GM19239 (cell line): ENCODE data around the gene TGM3.

Experiments
- DNase-seq: peaks from one replicate; pipeline ENCODE4 v3.0.0; 2011; ENCODE audit warnings: low spot score; ENCODE audit not compliant: insufficient read length
- FAIRE-seq: peaks from 2 replicates; lab custom pipeline; 2011; peaks lifted over from hg19 to GRCh38; lab: Jason Lieb, UNC

TGM3 gene

DNA sequence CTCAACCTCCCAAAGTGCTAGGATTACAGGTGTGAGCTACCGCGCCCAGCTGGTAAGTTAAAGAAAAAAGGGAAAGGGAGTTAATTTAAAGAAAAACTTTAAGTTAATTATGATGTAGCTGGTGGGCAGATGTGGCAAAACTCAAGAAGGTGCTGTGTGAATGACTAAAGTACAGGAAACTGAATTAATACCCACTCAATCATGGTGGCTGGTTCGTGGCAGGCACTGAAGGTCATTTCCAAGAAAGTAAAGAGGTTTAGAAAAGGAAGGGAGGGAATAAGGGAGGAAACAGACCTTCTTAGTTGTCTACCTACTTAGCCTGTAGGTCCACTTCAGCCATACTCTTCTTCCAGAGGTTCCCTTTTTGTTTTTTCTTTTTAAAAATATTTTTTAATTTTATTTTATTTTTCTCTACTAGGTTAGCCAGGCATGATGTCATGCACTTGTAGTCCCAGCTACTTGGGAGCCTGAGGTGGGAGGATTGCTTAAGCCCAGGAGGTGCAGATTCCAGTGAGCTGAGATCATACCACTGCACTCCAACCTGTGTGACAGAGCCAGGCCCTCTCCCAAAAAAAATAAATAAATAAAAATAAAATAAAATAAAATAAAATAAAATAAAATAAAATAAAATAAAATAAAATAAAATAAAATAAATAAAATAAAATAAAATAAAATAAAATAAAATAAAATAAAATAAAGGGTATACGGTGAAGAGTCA, 11.9 kb upstream of the TGM3 start:
- DNase-seq: no peak
- no peak for FAIRE-seq

DNA sequence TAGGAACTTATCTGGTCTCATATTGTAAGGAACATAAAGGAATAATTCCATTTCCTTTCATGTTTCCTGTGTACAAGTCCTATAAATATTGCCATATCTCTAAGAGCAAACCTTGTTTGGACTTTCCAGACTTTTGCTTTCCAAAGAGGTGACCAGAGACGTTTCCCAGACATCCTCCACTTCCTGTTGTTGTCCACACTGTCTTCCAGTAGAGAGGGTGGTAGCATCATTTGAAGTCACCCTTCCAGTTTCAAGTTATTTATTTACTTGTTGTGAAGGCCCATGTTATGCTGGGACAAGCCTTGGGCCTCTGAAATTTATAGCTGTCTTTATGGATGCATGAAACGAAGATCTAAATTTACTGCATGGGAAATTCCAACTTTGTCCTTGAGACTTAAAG, 10.6 kb upstream of the TGM3 start:
- FAIRE-seq: no peak

DNA sequence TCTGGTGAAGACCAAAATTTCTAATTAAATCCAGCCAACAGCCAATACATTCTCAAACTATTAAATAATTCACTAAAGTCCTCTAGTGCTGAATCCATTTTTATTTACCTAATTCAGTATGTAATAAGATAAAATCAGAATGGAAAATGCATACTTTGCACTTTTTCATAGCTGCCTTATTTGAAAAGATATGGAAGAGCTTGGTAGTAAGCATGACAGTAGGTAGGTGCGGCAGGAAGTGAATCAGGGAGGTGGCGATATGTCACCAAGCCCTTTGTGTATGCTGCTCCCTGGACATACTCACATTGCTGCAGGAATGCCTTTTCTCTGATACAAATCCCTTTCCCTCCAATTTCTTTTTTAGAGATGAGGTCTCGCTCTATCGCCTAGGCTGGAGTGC, 10.2 kb upstream of the TGM3 start:
- DNase-seq: no peak
- no peak for FAIRE-seq

More for the DNA sequence above, 10.6 kb upstream of the TGM3 start:
- DNase-seq: no peak

DNA sequence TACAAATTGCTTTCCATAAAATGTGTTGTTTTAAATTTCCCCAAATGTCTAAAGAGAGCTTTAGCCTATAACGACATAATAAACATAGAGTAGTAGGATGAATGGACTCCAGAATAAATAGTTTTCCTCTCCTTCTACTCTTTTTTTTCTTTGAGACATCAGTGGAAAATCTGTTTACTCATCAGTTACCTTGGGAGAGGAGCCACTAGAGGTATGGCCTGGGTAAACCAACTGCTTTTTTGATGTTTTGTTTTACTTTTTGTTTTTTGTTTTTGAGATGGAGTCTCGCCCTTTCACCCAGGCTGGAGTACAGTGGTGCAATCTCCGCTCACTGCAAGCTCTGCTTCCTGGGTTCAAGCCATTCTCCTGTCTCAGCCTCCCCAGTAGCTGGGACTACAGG, 8.3 kb upstream of the TGM3 start:
- DNase-seq (no peak), FAIRE-seq (no peak)

DNA sequence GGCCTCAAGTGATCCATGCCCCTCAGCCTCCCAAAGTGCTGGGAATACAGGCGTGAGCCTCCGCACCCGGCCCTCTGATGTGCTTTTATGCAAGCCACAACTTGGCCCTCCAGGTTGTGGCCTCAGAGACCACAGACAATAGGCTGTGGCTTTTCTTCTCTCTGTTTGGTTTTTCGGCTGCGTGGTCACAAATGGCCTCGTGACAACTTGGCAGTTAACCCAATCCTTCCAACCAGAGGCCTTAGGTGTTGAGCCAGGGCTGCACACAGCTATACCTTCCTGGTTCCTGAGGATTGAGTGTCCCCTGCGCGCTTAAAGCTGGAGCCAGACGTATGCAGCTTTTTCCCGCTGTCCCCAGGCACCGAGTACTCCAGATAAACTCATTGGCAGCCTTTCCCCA, 6.3 kb upstream of the TGM3 start:
- FAIRE-seq (peak; percentile 42), DNase-seq (no peak)

DNA sequence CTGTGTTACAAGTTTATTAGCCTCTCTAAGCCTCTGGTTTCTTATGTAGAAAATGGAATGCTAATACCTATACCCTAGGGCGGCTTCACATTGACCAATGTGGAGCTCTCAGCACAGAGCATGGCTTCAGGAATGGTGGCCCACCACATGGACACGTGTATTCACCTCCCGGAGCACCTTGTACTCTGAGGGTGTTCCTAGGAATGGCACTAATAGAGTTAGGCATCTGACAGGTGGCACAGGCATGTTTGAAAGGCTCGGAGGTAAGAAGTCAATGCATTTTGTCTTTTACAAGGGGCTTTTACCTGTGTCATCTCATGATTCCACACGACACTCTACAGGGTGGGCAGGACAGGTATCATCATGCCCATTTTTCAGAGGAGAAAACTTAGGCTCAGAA, 5.3 kb upstream of the TGM3 start:
- DNase-seq: no peak
- no peak for FAIRE-seq

DNA sequence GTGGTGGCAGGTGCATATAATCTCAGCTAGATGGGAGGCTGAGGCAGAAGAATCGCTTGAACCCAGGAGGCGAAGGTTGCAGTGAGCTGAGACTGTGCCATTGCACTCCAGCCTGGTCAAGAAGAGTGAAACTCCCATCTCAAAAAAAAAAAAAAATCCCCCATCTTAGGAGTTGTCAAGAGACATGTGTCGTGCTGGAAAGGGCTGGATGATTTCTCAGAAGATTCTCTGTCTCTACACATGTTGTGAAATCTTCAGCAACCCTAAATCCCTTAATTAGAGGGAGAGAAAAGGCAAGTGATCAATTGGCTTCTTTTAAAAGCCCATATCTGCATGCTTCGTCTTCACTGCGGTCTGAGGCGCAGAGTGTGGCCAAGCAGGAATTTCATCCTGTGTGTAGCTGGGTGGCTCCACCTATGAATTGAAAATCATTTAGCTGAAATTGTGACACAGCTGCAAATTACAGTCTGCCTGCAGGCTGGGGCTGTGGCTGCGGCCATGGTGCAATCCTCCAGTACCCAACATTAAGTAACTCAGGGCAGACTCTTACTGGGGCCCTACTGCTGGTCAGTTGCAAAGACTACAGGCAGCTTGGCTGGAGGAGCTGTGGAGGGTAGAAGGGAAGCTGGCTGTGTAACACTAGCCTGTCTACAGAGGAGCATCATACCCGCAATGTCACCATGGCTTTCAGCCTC, 3.2 kb upstream of the TGM3 start:
- DNase-seq: no peak
- FAIRE-seq: no peak

DNA sequence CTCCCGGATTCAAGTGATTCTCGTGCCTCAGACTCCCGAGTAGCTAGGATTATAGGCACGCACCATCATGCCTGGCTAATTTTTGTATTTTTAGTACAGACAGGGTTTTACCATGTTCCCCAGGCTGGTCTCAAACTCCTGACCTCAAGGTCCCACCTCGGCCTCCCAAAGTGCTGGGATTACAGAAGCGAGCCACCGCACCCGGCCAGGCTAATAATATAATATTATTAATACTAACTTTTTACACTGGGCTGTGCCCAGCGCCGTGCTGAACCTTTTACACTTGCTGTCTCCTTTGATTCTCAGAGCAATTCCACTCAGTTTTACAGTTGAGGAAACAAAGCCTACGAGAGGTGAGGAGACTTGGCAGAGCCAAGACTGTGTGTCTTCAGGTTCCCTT, 2.3 kb upstream of the TGM3 start:
- DNase-seq (no peak), FAIRE-seq (no peak)

DNA sequence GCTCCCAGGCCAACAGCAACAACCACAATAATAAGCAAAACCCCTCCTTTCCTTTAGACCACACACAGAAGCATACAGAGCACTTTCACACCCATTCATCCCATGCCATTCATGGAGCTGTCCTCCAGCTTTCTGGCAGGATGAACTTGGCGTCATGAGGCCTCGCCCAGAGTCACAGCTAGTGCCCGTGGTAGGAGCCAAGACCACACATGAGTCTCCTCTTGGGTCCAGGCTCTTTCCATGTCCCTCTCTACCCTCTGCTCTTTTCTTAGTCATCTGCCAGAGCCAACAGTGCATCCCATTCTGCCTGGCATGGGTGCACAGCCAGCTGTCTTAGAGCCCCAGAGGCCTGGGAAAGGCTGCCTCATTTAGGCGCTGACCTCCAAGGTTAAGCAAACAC, 1.8 kb upstream of the TGM3 start:
- FAIRE-seq (no peak), DNase-seq (no peak)

DNA sequence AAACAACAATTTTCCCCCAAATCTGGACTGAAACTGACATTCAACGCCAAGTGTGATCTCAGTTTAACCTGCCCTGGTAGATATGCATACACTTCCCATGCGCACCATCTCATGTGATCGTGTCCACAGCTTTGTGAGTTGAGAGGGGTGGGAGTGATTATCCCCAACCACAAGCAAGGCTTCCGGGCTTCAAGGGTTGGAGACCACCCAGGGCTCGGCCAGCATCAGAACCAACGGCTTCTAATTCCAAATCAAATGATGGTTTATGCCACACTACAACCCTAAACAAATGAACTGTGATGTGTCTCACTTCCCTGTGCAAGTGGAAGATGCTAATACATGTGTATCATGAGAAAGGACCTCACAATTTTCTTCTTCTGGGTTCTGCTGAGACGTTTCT, 515 bp upstream of the TGM3 start:
- DNase-seq (no peak), FAIRE-seq (no peak)

DNA sequence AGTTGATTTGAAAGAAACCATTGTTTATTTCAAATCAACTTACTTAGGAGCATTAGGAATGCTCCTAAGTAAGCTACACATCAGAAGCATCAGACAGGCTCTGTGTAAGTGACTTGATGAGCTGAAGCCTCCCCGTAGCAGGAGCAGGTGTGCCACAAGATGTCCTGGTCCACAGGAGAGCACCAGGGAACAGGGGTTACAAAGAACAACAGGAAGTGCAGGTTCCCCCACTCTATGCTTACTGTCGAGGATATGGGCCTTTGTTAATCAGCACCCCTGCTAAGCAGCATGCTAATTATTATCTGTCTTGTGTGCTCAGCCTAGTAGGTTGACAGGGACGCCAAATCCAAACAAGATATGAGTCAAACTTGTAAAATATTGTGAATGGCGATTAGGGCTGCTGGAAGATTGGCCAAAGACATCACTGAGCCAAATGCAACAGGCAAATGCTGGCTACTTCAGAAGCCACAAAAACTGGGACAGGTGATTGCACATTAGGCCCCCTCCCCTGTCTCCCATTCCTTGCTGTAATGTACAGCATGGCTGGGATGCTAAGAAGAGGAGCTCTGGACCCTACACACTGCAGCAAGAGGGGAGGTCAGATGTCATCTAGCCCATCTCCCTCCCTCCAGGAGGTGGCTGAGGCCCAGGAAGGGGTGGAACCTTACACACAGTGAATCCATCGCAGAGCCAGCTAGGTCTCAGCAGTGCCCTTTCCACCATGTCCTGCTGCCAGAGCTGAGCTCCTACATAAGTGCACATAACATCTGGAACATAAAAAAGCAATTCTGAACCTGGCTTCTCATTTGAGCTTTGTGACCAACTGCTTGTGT, 939 bp downstream of the TGM3 start:
- DNase-seq (no peak), FAIRE-seq (no peak)

DNA sequence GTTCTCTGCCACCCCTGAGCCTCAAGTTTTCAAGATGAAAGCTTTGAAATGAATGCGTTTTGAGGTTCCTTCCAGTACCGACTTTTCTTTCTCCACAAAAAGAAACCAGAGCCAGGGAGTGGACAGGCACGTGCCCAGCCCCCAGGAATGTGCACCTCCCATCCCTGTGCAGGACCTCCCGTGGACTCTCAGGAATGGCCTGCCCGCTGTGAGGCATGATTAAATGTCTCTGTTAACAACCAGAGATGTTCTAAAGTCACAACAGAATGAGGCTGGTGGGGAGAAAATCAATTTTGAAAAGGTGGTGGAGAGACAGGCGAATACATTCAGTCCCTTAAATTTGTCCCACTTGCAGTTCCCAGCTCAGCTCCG, 1.5 kb downstream of the TGM3 start:
- DNase-seq (no peak), FAIRE-seq (no peak)

DNA sequence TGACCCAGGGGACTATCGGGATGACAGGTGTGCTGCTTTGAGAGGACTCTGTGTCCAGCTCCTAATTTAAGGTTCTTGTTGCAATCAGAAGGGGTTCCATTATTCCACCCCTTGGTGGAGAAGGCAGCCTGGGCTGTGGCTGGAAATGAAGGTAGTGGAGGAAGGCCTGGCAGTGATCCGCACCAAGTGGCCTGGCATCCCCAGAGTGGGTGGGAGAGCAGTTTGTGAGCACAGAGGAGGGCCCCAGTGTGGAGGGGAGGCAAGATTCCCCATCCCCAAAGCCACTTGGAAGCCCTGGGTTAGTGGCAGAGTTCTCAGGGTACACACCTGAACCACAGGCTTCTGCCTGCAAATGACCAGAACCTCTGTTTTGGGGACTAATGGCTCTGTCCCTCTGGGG, 2.3 kb downstream of the TGM3 start:
- DNase-seq: no peak
- no peak for FAIRE-seq

DNA sequence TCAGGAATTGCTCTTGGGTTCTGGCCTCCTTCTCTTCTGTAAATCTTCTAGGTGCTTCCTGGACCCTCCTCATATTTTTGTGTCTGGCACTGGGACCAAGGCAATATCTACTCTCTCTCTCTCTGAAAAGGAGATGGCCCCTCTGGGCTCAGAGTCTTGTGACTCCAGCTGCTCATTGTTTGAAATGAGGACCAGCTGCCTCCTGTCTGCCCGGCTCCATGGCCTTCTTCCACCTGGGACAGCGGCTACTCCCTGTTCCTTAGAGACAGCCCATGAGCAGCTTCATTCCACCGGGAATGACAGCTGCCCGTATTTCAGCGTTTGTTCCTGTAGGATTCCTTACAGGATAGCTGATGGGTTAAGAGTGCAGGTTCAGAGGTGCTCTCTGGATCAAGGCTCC, 2.9 kb downstream of the TGM3 start:
- FAIRE-seq: no peak
- no peak for DNase-seq

DNA sequence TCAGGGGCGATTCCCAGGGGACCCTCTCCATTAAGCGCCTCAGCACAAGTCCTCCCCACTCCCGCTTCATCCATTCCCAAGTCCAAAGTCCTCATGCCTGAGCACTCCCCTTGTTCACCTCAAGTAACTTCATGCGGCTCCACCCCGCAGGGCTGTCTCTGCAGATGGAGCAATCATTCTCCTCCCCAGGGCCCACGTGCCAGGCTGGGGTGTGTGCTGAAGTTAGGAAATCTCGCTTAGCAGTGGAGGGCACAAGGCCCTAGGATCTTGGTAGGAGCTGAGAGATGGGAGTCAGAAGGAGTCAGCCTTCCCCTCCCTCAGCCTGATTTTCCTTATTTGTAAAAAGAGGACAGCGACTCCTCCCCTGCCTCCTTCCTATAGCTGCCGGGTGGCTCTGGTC, 3.5 kb downstream of the TGM3 start:
- FAIRE-seq: no peak
- DNase-seq: no peak

DNA sequence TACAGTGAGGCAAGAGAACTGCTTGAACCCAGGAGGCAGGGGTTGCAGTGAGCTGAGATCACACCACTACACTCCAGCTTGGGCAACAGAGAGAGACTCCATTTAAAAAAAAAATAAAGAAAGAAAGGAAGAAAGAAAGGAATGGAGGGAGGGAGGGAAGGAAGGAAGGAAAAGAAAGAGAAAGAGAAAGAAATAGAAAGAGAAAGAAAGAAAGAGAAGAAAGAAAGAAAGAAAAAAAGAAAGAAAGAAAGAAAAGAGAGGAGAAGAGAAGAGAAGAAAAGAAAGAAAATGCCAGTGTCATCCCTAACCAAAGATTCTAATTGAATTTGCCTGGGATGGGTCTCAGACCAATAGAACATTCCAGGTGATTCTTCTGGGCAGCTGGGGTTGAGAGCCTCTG, 4.2 kb downstream of the TGM3 start:
- FAIRE-seq: no peak
- no peak for DNase-seq

DNA sequence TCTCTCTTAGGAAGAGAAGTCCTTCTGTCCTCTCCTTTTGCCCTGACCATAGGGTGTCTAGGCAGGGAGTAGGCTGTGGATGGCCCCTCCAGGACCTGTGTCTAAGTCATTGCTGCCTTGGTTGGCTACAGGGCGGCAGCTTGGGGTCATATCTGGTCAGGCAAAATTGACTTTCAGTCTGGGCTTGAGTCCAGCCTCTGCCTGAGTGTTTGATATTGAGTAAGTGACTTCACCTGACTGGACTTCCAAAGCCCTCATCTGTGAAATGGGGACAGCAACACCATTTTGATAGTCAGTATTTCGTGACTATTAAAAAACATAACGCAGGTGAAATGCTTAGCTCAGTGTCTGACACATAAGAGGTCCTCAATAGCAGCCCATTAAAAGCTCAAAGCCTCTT, 4.6 kb downstream of the TGM3 start:
- DNase-seq: no peak

DNA sequence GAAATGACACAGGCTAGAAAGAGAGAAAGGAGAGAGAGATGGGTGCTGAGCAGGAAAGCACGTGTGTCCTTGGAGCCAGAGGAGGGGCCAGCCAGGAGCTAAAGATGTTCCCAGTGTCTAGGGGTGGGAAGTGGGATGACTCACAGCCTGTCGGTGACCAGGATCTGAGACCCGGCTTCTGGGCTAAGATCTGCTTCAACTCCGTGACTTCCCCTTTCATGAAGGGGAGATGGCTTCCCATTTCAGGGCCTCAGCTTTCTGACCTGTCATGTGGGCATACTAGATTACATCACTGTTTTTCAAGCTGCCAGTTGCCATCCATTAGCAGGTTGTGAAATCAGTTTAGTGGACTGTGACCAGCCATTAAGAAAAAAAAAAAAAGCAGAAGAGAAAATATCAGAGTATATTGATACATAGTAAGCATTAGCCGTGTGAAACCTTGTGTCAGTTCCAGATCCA, 5.4 kb downstream of the TGM3 start:
- DNase-seq (peak; percentile 36), FAIRE-seq (peak; percentile 54)

More for the DNA sequence above, 4.6 kb downstream of the TGM3 start:
- no peak for FAIRE-seq

DNA sequence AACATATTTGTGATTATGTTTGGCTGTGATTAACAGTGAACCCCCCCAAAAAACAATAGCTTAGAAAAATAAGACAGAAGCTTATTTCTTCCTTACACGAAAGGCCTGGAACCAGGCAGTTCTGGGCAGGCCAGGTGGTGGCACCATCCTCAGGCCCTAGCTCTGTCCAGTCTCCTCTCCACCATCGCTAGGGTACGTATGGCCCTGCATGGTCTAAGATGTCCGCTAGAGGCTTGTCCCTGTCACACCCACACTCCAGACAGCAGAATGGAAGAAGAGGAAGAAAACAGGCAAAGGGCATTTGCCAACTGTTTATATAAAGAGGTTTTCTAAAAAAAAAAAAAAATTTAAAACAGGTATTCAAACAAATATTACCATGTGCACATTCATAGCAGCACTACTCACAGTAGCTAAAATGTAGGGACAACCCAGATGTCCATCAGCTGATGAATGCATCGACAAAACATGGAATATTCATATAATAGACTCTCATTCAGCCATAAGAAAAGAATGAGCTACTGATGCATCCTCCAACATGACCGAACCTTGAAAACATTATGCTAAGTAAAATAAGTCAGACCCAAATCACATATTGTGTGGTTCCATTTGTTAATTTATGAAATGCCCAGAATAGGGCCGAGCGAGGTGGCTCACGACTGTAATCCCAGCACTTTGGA, 6.7 kb downstream of the TGM3 start:
- no peak for FAIRE-seq
- no peak for DNase-seq

DNA sequence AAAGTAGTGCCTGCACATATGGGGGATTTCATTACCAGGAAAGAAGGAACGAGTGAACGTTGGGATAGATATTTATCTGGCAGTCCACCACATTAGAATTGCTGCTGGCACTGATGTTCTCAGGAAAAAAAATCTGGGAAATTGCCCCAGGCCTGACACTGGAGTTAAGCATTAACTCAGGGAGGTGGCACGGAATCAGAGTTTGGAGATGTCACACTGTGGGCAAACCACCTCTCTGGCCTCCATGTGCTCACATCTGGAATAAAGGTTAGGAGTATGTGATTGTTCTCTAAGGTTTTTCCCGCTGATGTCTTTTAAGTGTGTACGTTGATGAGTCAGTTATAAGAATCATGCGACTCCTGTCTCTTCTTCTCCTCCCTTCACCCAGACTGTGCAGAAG, 7.9 kb downstream of the TGM3 start:
- no peak for DNase-seq
- FAIRE-seq: no peak

DNA sequence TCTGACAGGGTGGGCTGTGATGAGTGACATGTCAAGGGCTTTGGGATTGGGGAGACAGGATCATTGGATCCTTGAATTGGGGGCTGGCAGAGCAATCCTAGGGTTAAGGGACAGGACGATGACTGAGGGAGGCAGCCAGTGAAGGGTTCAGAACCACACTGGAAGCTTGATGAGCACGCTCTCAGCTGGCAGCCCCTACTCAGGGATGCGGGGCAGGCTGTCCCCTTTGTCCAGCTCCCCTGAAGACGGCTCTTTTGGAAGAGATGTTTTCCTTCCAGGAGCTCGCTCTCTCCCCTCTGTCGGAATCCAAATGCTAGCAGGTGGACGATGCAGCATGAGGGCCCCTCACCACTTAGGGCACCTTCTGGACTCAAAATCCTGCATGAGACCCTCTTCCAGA, 8.4 kb downstream of the TGM3 start:
- DNase-seq (no peak), FAIRE-seq (no peak)
